GM23338 (cell line): ENCODE data around the gene UBA3.

Experiments used
- CREB1 ChIP-seq: fragments of 250-450 bp; sonication (Bioruptor Pico); IDR thresholded peaks from 2 replicates; pipeline ENCODE4 v1.5.0; 2020; ENCODE audit warnings: low read depth, mild to moderate bottlenecking, moderate library complexity
- CTCF ChIP-seq, 2 experiments: fragments of 200-600 bp in 1 of 2; sonication (generic) in 1 of 2; conservative IDR thresholded peaks; 2 replicates each; pipeline versions ENCODE4 v1.5.1 to v1.6.1; 2016 to 2017; ENCODE audit warnings: antibody characterized with exemption in 2 of 2, low read depth in 2 of 2, mild to moderate bottlenecking in 2 of 2, moderate library complexity in 1 of 2
- ETS1 ChIP-seq: IDR thresholded peaks from 2 replicates; pipeline ENCODE4 v1.6.1; 2016; ENCODE audit warnings: antibody characterized with exemption
- EZH2 ChIP-seq: fragments of 200-600 bp; sonication (generic); IDR thresholded peaks from one replicate; pipeline ENCODE4 v1.8.0; 2017; ENCODE audit warnings: antibody characterized with exemption, mild to moderate bottlenecking, low read depth; ENCODE audit not compliant: unreplicated experiment
- EZH2phosphoT487 ChIP-seq: fragments of 200-600 bp; sonication (generic); IDR thresholded peaks from one replicate; pipeline ENCODE4 v1.8.1; 2018; ENCODE audit warnings: antibody characterized with exemption; ENCODE audit not compliant: unreplicated experiment
- JUNB ChIP-seq: IDR thresholded peaks from one replicate; pipeline ENCODE4 v1.6.1; 2016; ENCODE audit warnings: antibody characterized with exemption; ENCODE audit not compliant: unreplicated experiment
- NANOG ChIP-seq: IDR thresholded peaks from 2 replicates; pipeline ENCODE4 v1.6.1; 2016; ENCODE audit warnings: antibody characterized with exemption, borderline replicate concordance
- POLR2AphosphoS5 ChIP-seq: IDR thresholded peaks from 2 replicates; pipeline ENCODE4 v1.6.1; 2016; ENCODE audit warnings: antibody characterized with exemption, low read depth
- REST ChIP-seq: IDR thresholded peaks from one replicate; pipeline ENCODE4 v1.6.1; 2018; ENCODE audit warnings: antibody characterized with exemption; ENCODE audit not compliant: unreplicated experiment
- STAT1 ChIP-seq: IDR thresholded peaks from one replicate; pipeline ENCODE4 v1.6.1; 2016; ENCODE audit warnings: antibody characterized with exemption; ENCODE audit not compliant: unreplicated experiment
- ZNF114 ChIP-seq: fragments of 250-450 bp; sonication (Bioruptor Pico); IDR thresholded peaks from 2 replicates; pipeline ENCODE4 v1.5.0; 2020; ENCODE audit warnings: mild to moderate bottlenecking, moderate library complexity
- ZNF331 ChIP-seq: fragments of 250-450 bp; sonication (Bioruptor Pico); IDR thresholded peaks from 2 replicates; pipeline ENCODE4 v1.5.0; 2020; ENCODE audit warnings: low read depth, mild to moderate bottlenecking, moderate library complexity
- ZNF462 ChIP-seq: fragments of 250-450 bp; sonication (Bioruptor Pico); IDR thresholded peaks from 2 replicates; pipeline ENCODE4 v1.5.0; 2020; ENCODE audit warnings: mild to moderate bottlenecking, moderate library complexity

GRCh38 chr3:69103123-69103522 lies 23.0 kb upstream of the UBA3 start:
- no peak for TF ChIP-seq CTCF (conservative IDR thresholded peaks at IDR 0.05; ENCODE audit: low read depth in 2 of 2)
- no peak for TF ChIP-seq POLR2AphosphoS5
- TF ChIP-seq EZH2phosphoT487 = no peak
- TF ChIP-seq EZH2 = no peak
- TF ChIP-seq JUNB = no peak
- no peak for TF ChIP-seq ETS1
- no peak for TF ChIP-seq ZNF114 (CRISPR knock-in tag)
- no peak for TF ChIP-seq ZNF462 (CRISPR knock-in tag)
- TF ChIP-seq REST = no peak
- no peak for TF ChIP-seq CREB1 (CRISPR knock-in tag)
- no peak for TF ChIP-seq STAT1
- no peak for TF ChIP-seq ZNF331
- no peak for TF ChIP-seq NANOG
